WERI-Rb-1 (cell line): ENCODE measurements around the gene ZBED6.
"Not testable (repeated sequence)": the region's sequence is repeated elsewhere in the genome, so short reads cannot be mapped to it uniquely, and the experiment has no call there.

Experiments
- DNase-seq: peaks from one replicate; pipeline ENCODE4 v3.0.0-alpha.2; 2020
- H3K27ac ChIP-seq: fragments of 250-450 bp; sonication (Bioruptor Pico); 2 replicates; pipeline ENCODE4 v1.5.1; 2020; ENCODE audit warnings: mild to moderate bottlenecking, moderate library complexity
- H3K27me3 ChIP-seq: fragments of 250-450 bp; sonication (Bioruptor Pico); 2 replicates; pipeline ENCODE4 v1.5.1; 2021; ENCODE audit warnings: mild to moderate bottlenecking, low read depth, moderate library complexity; ENCODE audit not compliant: insufficient read depth, severe bottlenecking
- H3K36me3 ChIP-seq: fragments of 250-450 bp; sonication (Bioruptor Pico); 2 replicates; pipeline ENCODE4 v1.5.1; 2020; ENCODE audit warnings: mild to moderate bottlenecking, moderate library complexity
- H3K4me3 ChIP-seq: 2 replicates; pipeline ENCODE4 v1.5.1; 2011; ENCODE audit warnings: low read depth, mild to moderate bottlenecking, control low read depth, low read length
- H3K9me3 ChIP-seq: fragments of 250-450 bp; sonication (Bioruptor Pico); 2 replicates; pipeline ENCODE4 v1.5.1; 2021; ENCODE audit warnings: mild to moderate bottlenecking, moderate library complexity; ENCODE audit not compliant: severe bottlenecking
- TF ChIP-seq, protein P1 (sequence below): IDR thresholded peaks from 2 replicates; pipeline ENCODE4 v1.5.1; 2011; ENCODE audit warnings: low read depth, mild to moderate bottlenecking, control low read depth, inconsistent platforms, low read length

Gene ZBED6

DNA sequence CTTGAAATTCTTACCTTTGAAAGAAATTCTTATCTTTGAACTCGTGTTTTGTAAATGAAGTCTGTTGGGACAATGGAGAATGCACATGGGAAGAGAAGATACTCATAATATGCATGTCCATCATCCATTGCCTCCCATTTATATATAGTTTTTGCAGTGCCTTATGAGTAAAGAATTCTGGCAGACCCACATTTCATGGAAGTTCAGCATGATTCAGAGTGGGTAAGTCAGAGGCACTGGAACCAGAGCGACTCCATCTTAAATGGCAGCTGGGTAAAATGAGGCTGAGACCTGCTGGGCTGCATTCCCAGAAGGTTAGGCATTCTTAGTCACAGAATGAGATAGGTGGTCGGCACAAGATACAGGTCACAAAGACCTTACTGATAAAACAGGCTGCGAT lies 16.6 kb upstream of the ZBED6 start:
- H3K4me3 ChIP-seq, result no peak overlapping the region
- TF ChIP-seq, protein P1, sequence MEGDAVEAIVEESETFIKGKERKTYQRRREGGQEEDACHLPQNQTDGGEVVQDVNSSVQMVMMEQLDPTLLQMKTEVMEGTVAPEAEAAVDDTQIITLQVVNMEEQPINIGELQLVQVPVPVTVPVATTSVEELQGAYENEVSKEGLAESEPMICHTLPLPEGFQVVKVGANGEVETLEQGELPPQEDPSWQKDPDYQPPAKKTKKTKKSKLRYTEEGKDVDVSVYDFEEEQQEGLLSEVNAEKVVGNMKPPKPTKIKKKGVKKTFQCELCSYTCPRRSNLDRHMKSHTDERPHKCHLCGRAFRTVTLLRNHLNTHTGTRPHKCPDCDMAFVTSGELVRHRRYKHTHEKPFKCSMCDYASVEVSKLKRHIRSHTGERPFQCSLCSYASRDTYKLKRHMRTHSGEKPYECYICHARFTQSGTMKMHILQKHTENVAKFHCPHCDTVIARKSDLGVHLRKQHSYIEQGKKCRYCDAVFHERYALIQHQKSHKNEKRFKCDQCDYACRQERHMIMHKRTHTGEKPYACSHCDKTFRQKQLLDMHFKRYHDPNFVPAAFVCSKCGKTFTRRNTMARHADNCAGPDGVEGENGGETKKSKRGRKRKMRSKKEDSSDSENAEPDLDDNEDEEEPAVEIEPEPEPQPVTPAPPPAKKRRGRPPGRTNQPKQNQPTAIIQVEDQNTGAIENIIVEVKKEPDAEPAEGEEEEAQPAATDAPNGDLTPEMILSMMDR, result no peak
- no peaks in the 10 kb centered on the region for H3K27me3 ChIP-seq
- no peaks in the 10 kb centered on the region for H3K36me3 ChIP-seq
- no peak for DNase-seq
- H3K27ac ChIP-seq, result no peak overlapping the region
- H3K9me3 ChIP-seq, result no peaks in the 10 kb centered on the region

DNA sequence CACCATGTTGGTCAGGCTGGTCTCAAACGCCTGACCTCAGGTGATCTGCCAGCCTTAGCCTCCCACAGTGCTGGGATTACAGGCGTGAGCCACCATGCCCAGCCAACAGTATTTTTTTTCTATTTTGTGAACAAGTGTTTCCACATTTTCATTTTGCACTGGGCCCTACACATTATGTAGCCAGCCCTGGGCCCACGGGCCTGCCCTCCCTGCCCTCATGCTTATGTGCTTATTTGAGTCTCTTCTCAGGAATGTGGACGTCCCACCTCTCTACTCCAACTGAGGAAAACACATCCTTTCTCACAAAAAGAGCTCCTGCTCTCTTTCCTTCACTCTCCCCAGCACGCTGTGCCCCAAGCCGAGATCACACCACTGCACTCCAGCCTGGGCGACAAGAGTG lies 13.5 kb upstream of the ZBED6 start:
- no peaks in the 10 kb centered on the region for H3K36me3 ChIP-seq
- TF ChIP-seq, protein P1, result no peak
- no peak overlapping the region for H3K27ac ChIP-seq
- no peaks in the 10 kb centered on the region for H3K9me3 ChIP-seq
- H3K4me3 ChIP-seq, result no peak overlapping the region
- no peak for DNase-seq
- H3K27me3 ChIP-seq, result no peaks in the 10 kb centered on the region

DNA sequence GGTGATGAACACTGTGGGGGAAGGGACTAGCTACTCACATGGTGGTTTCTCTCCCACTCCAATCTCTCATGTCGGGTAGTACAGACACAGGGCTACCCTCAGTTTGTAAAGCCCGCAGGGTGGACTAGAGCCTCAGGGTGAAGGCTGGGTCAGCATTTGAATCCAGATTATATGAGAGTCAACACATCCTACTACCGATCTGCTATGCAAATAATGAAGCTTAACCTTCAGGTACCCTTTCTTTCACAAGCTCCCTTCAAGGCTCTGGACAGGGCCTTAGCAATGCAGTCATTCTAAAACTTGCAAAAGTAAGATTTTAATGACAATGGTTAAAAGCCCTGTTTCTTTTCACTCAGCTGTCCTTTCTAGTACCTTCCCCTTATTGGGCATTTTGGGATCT lies 5.5 kb upstream of the ZBED6 start:
- DNase-seq, result no peak
- H3K4me3 ChIP-seq, result no peak overlapping the region
- H3K27ac ChIP-seq, result no peak overlapping the region
- no peaks in the 10 kb centered on the region for H3K27me3 ChIP-seq
- no peaks in the 10 kb centered on the region for H3K9me3 ChIP-seq
- TF ChIP-seq, protein P1, result no peak
- no peaks in the 10 kb centered on the region for H3K36me3 ChIP-seq

DNA sequence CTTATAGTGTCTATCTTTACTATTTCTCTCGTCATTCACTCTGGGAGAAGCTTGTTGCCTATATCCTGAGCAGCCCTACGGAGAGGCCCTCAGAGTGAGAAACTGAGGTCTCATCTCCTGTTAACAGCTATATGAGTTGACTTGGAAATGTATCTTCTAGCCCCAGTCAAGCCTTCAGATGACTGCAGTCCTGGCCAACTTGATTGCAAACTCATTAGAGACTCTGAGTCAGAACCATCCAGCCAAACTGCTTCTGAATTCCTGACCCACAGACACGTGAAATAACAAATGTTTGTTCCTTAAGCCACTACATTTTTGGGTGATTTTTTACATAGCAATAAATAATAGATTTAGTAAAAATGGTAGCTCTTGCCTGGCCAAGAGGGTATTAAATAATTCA lies 3.9 kb upstream of the ZBED6 start:
- H3K36me3 ChIP-seq, result peaks cover 5% of the 10 kb centered on the region
- no peak overlapping the region for H3K27ac ChIP-seq
- TF ChIP-seq, protein P1, result no peak
- H3K9me3 ChIP-seq, result no peaks in the 10 kb centered on the region
- no peak overlapping the region for H3K4me3 ChIP-seq
- DNase-seq, result no peak
- no peaks in the 10 kb centered on the region for H3K27me3 ChIP-seq

DNA sequence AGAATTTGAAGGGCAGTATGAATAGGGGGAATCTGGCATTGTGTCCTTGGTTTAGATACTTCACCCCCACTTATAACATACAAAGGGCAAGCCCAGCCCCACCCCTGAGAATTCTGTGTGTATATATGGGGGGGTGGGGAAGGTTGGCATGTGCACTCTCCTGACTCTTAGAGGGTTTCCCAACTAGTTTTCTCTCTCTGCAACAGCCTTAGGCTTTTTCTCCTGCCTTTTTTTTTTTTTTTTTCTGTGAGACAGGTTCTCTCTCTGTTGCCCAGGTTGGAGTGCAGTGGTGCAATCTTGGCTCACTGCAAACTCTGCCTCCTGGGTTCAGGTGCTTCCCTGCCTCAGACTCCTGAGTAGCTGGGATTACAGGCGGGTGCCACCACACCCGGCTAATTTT lies 2.9 kb upstream of the ZBED6 start:
- no peaks in the 10 kb centered on the region for H3K9me3 ChIP-seq
- no peak overlapping the region for H3K4me3 ChIP-seq
- TF ChIP-seq, protein P1, result no peak
- no peak for DNase-seq
- H3K36me3 ChIP-seq, result peaks cover 15% of the 10 kb centered on the region
- H3K27ac ChIP-seq, result no peak overlapping the region
- H3K27me3 ChIP-seq, result no peaks in the 10 kb centered on the region

DNA sequence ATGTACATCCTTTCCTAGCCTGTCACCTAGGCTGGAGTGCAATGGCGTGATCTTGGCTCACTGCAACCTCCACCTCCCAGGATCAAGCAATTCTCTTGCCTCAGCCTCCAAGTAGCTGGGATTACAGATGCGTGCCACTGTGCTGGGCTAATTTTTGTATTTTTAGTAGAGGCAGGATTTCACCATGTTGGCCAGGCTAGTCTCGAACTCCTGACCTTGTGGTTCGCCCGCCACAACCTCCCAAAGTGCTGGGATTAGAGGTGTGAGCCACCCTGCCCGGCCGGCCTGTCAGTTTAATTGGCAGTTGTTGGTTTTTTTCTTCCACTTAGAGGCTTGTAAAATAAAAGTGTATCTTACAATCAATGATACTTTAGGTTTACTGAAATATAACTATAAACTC lies 1.9 kb upstream of the ZBED6 start:
- not testable (repeated sequence) for H3K27ac ChIP-seq, H3K4me3 ChIP-seq, H3K27me3 ChIP-seq, DNase-seq, H3K9me3 ChIP-seq
- H3K36me3 ChIP-seq, result peaks cover 26% of the 10 kb centered on the region
